Mucosa of rectum (tissue), 2 donors: Measurements from ENCODE around the gene ADIRF.
"Not testable (repeated sequence)": the region's sequence is repeated elsewhere in the genome, so short reads cannot be mapped to it uniquely, and the experiment has no call there.

Source experiments
- H3K27ac ChIP-seq, 2 donors: one replicate each; pipeline ENCODE4 v1.7.0; 2013; ENCODE audit warnings: inconsistent platforms in 2 of 2, low read depth in 2 of 2, low read length in 2 of 2
- H3K27me3 ChIP-seq, 2 donors: one replicate each; pipeline ENCODE4 v1.7.0; 2013; ENCODE audit warnings: low read length in 2 of 2; ENCODE audit not compliant: control insufficient read depth in 2 of 2, insufficient read depth in 2 of 2
- H3K36me3 ChIP-seq, 2 donors: one replicate each; pipeline ENCODE4 v1.7.0; 2013; ENCODE audit warnings: low read length in 2 of 2; ENCODE audit not compliant: control insufficient read depth in 2 of 2, insufficient read depth in 2 of 2
- H3K4me1 ChIP-seq, 2 donors: one replicate each; pipeline ENCODE4 v1.7.0; 2013; ENCODE audit warnings: low read length in 2 of 2, mild to moderate bottlenecking in 1 of 2; ENCODE audit not compliant: control insufficient read depth in 2 of 2, insufficient read depth in 2 of 2
- H3K4me3 ChIP-seq, 2 donors: one replicate each; pipeline ENCODE4 v1.7.0; 2013; ENCODE audit warnings: low read length in 2 of 2
- H3K9ac ChIP-seq, 2 donors: one replicate each; pipeline ENCODE4 v1.7.0; 2013; ENCODE audit warnings: low read length in 2 of 2, low read depth in 1 of 2, mild to moderate bottlenecking in 1 of 2
- H3K9me3 ChIP-seq, 2 donors: one replicate each; pipeline ENCODE4 v1.7.0; 2013; ENCODE audit warnings: low read length in 2 of 2; ENCODE audit not compliant: control insufficient read depth in 2 of 2
- donor health status: healthy.
- donor health status: Normal muscosa, but diverticular disease.

The ADIRF gene

DNA sequence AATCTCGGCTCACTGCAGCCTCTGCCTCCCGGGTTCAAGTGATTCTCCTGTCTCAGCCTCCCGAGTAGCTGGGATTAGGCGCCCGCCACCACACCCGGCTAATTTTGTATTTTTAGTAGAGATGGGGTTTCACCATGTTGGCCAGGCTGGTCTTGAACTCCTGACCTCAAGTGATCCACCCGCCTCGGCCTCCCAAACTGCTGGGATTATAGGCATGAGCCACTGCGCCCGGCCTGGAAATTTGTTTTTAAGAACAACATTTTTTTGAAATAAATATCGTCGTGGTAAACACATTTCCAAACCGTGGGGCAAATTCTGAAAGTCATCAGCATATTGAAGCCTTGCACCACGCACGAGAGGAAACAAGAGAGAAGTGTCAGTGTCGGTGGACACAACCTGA lies 28.2 kb upstream of the ADIRF start:
- not testable (repeated sequence) for H3K4me3 ChIP-seq, H3K27ac ChIP-seq, H3K9me3 ChIP-seq, H3K4me1 ChIP-seq, H3K27me3 ChIP-seq, H3K36me3 ChIP-seq, H3K9ac ChIP-seq

DNA sequence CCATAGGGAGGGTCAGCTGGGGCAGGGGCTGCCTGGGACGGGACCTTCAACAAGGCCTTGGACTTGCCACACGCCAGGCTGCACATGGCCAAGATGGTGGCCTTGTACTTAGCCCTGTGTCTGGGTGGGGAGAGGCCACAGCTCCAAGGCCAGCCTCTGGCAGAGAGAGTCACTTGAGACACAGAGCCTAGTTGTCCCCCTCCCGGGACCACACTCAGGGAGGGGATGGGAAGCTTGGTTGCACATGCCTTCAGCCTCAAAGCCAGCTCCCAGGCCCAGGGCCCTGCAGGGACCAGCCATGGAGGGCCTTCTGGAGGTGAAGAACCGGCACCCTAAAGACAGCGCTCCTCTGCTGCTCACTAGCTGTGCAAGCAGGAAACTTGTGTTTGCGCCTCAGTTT lies 27.6 kb upstream of the ADIRF start:
- Histone ChIP-seq H3K9ac (no peak overlapping the region), H3K4me1 (no peaks in the 10 kb centered on the region), H3K9me3 (no peaks in the 10 kb centered on the region), H3K27me3 (no peaks in the 10 kb centered on the region), H3K27ac (no peak overlapping the region), H3K36me3 (peaks cover 0 to 2% of the 10 kb centered on the region in 2 donors), H3K4me3 (no peak overlapping the region)

DNA sequence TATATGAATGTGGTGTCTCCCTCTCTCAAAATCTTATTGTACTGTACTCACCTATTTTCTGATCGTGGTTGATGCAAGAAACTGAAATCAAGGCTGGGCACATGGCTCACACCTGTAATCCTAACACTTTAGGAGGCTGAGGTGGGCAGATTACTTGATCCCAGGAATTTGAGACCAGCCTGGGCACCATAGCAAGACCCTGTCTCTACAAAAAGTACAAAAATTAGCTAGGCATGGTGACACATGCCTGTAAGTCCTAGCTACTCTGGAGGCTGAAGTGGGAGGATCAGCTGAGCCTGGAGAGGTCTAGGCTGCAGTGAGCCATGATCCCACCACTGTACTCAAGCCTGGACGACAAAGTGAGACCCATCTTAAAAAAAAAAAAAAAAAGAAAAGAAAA lies 26.9 kb upstream of the ADIRF start:
- Histone ChIP-seq H3K4me1 (no peaks in the 10 kb centered on the region), H3K4me3 (no peak overlapping the region), H3K9me3 (no peaks in the 10 kb centered on the region), H3K9ac (no peak overlapping the region), H3K27me3 (no peaks in the 10 kb centered on the region), H3K36me3 (peaks cover 0 to 2% of the 10 kb centered on the region in 2 donors), H3K27ac (no peak overlapping the region)

DNA sequence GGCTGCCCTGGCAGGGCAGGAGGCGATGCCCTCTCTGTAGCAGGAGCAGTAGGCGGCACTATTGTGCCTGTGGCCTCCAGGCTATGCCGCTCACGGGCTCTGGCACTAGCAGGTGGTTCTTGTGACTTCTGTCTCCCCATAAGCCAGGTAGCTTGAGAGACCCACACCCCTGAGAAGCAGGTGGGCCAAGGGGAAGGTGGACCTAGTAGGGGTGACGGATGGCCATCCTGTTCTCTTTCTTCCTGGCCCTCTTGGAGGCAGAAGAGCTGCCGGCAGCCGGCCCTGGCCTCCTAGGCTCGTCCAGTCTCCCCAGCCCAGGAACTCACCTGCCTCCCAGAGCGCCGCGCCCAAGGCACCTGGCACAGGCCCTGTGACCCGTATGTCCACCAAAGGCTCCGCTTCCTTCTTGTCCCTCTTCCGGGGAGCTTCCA lies 26.3 kb upstream of the ADIRF start:
- peak overlapping the region in 1 of 2 donors; percentile 45 for H3K9ac ChIP-seq
- H3K27me3 ChIP-seq = no peaks in the 10 kb centered on the region
- H3K36me3 ChIP-seq = no peaks in the 10 kb centered on the region
- H3K27ac ChIP-seq = no peak overlapping the region
- H3K4me3 ChIP-seq = peak overlapping the region; percentile 31 to 37
- no peaks in the 10 kb centered on the region for H3K4me1 ChIP-seq
- no peaks in the 10 kb centered on the region for H3K9me3 ChIP-seq

DNA sequence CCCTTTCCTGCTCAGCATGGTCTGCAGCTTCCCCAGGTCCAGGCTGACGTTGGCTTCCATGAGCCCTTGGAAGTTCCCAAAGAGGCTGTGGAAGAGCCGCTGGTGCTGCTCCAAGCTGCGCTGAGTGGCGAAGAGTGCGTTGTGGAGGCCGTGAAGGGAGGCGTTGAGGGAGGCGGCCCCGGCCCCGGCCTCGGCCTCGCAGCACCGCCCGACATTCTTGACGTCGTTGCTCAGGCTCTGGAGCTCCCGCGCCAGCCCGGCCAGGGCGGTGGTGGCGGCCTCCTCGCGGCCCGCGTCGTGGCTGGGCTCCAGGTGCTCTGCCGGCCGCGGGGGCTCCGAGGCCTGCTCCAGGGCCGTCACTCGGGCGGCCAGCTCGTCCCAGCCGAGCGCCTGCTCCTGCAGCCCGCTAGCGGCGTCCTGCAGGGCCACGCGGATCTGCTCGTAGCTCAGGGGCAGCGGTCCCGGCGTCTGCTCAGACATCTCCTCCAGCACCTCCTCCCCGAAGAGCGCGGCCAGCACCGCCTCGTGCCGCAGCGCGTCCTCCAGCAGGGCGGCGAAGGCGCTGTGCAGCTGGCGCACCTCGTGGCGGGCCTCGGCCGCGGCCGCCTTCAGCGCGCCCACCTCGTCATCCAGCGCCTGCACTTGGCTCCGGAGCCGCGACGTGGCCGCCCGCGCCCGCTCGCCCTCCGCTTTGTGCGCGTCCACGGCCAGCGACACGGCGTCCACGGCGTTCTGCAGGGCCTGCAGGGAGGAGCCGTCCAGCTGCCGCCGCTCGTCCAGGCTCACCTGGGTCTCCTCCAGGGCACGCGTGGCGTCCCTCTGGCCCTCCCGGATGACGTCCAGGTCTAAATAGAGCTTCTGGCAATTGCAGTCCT lies 25.6 kb upstream of the ADIRF start:
- Histone ChIP-seq H3K9me3 (no peaks in the 10 kb centered on the region), H3K9ac (peak overlapping the region in 1 of 2 donors; percentile 45), H3K27me3 (no peaks in the 10 kb centered on the region), H3K4me1 (no peaks in the 10 kb centered on the region), H3K4me3 (peak overlapping the region; percentile 31 to 37), H3K36me3 (no peaks in the 10 kb centered on the region), H3K27ac (no peak overlapping the region)

DNA sequence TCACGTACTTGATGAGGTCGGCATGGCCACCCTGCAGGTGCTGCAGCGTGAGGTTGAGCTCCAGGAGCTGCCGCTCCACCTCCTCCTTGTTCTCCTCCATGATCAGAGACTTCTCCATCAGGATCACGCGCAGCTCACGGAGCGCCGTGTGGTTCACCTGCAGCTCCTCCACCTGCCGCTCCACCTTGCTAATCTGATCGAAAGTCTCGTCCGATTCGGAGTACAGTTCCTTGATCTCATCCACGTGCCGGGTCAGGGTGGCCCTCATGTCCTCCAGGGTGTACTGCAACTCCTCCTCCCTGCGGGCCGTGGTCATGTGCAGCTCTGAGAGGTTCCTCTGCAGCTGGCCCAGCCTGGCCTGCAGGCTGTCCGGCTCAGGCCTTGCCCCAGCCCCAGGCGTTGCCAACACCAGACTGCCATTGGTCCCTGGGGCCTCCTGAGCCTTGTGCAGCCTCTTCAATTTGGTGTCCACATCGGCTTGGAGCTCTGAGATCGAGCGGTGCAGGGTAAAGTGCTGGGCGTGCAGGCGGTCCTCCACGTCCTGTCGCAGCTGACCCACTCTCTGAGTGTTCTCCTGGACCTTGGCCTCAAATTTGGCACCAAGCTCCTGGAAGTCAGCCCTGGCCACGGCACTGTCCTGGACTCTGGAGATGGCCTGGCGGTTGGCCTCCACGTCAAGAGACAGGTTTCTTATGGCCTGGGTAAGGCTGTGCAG lies 24.8 kb upstream of the ADIRF start:
- Histone ChIP-seq H3K27ac (no peak overlapping the region), H3K27me3 (no peaks in the 10 kb centered on the region), H3K4me1 (no peaks in the 10 kb centered on the region), H3K9ac (no peak overlapping the region), H3K9me3 (no peaks in the 10 kb centered on the region), H3K36me3 (no peaks in the 10 kb centered on the region), H3K4me3 (no peak overlapping the region)

DNA sequence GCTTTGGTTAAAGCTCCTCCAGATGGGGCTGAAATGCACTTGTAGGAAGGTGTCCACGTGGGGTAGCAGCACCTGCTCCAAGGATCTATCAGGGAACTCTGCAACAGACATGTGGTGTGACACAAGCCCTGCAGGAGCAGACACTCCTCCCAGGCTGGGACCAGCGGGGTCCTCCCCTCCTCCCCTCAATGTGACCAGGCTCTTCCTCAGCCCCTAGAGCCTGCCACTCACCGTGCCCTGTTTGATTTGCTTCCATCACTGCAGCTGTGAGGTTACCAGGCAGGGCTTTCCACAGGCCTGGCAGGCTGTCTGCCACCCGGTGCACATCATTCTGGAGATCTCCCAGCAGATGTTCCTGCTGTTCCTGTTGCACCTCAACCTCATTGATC lies 24.3 kb upstream of the ADIRF start:
- H3K36me3 ChIP-seq = no peaks in the 10 kb centered on the region
- no peaks in the 10 kb centered on the region for H3K27me3 ChIP-seq
- H3K4me3 ChIP-seq = no peak overlapping the region
- no peaks in the 10 kb centered on the region for H3K9me3 ChIP-seq
- no peak overlapping the region for H3K9ac ChIP-seq
- no peaks in the 10 kb centered on the region for H3K4me1 ChIP-seq
- no peak overlapping the region for H3K27ac ChIP-seq

DNA sequence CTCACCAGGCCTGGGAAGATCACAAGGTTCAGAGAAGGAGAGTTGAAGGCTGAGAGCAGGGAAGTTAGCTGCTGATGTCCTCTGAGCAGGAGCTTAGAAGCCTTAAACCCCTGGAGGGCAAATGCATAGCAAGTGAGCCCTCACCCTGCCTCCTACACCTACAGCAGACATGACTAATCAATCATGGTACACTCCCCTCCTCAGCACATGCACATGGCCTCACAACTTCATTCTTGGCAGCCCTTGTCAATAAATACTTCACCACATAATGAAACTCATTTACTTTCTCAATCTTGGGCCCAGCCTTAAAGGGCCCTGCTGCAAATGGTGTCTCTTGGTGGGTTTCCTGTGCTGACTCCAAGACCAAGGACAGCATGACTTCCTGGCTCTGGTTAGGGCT lies 23.8 kb upstream of the ADIRF start:
- no peak overlapping the region for H3K9ac ChIP-seq
- H3K27ac ChIP-seq = no peak overlapping the region
- H3K9me3 ChIP-seq = no peaks in the 10 kb centered on the region
- H3K36me3 ChIP-seq = no peaks in the 10 kb centered on the region
- H3K27me3 ChIP-seq = no peaks in the 10 kb centered on the region
- H3K4me1 ChIP-seq = no peaks in the 10 kb centered on the region
- H3K4me3 ChIP-seq = no peak overlapping the region

DNA sequence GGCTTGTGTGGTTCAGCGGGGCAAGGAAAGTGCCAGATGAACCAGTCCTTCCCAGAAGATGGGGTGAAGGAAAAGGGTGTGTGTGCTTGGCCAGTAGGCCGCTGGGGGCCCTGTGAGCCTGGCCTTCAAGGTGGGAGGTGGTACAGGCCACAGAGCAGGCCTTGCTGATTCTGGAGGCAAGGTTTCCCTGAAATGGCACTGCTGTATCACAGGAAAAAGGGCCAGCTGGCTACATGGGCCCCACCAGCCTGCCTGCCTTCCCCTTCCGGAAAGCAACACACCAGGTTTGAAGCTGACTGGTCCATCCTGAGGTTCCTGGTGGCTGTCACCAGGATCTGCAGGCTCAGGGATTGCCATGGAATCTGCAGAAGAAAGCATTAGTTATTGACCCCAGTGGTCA lies 23.4 kb upstream of the ADIRF start:
- no peak overlapping the region for H3K9ac ChIP-seq
- no peaks in the 10 kb centered on the region for H3K9me3 ChIP-seq
- no peaks in the 10 kb centered on the region for H3K27me3 ChIP-seq
- no peak overlapping the region for H3K27ac ChIP-seq
- no peaks in the 10 kb centered on the region for H3K4me1 ChIP-seq
- H3K4me3 ChIP-seq = no peak overlapping the region
- H3K36me3 ChIP-seq = no peaks in the 10 kb centered on the region

DNA sequence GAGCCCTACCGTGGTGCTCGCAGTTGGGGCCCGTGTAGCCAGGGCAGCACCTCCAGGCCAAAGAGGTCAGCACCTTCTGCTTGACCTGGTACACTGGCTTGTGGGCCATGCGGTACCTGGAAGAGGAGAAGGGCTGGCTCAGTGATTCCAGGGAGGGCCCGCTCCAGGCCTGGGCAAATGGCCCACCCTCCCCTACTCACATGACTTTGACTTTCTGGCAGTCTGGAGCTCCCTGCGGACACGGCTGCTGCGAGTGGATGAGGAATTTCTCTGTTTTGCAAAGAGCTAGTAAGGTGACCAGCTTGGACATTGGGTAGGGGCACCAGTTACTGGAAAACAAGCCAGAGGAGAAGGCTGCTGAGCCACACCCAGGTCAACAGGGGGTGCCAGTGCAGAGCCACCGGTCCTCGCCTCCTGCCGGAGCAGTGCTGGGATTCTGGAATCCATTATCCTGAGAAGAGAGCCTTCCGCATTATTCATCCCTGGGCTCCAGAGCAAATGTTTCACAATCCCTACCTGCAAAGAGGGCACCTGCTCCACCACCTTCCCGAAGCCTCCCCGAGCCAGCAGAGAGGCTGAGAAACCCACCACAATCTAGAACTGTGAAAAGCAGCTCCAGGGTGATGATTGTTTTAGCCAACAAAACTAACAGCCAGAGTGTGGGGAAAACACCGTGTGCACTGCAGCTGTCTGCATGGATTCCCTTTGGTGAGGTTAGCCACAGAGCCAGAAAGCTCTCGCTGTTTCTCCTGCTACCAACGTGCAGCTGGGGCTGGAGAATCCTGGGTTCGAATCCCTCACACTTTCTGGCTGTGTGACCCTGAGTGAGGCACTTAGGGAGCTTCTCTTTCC lies 22.7 kb upstream of the ADIRF start:
- Histone ChIP-seq H3K27me3 (no peaks in the 10 kb centered on the region), H3K36me3 (no peaks in the 10 kb centered on the region), H3K9me3 (no peaks in the 10 kb centered on the region), H3K4me3 (no peak overlapping the region), H3K27ac (no peak overlapping the region), H3K9ac (no peak overlapping the region), H3K4me1 (no peaks in the 10 kb centered on the region)
